HG03196 (cell line): ENCODE data around the gene BPIFB6.

Experiments
- ATAC-seq: cut with Tn5 transposase; IDR thresholded peaks from one replicate; pipeline ENCODE4 v1.9.1; 2021; ENCODE audit not compliant: unreplicated experiment

Gene BPIFB6

GRCh38 chr20:33059741-33060390 lies 28.4 kb downstream of the BPIFB6 start:
- ATAC-seq: no peak

DNA sequence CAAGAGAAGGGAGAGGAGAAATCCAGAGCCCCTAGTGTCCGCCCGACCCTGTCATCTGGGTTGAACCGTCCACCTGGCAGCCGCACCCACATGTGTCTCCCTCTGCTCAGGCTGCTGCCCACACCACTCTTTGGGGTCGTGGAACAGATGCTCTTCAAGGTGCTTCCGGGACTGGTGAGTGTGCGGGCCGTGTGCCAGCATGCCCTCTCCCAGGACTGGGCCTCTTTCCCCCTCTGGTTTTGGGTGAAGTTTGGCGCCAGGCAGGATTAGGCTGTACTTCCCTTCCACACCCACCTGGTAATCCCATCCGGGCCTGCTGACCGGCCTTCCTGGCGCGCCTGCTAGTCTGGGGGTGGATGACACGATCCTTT lies 30.2 kb downstream of the BPIFB6 start:
- no peak for ATAC-seq

GRCh38 chr20:33062105-33062824 lies 30.8 kb downstream of the BPIFB6 start:
- ATAC-seq: no peak

DNA sequence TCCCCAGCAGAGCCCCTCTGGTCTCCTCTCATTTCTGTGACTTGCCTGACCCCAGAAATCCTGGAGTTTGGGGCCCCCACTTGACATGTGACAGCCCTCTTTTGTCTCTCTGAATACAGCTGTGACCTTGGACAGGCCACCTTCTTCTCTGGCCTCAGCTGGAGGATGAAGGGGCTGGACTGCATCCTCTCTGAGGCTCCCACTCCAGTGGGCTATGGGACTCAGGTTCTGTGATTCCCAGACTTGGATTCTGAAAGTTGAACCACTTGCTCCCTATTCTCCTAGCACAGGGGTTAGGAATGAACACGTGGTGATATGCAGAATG lies 31.3 kb downstream of the BPIFB6 start:
- ATAC-seq: no peak

DNA sequence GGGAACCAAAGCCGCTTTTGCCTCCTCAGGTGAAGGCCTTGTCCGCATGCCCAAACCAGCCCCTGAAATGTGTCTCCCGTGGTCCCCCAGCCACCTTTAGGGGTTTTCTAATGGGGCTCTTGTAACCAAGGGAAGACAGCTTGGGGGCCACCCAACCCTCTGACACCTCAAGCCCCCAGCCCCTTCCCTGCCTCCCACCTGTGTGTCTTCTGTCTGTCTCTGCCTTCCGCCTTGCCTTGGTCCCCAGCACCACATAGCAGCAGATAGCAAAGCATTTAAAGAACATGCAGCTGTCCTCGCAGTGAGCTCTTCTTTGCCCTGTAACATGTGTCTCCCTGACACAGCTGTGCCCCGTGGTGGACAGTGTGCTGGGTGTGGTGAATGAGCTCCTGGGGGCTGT lies 31.8 kb downstream of the BPIFB6 start:
- ATAC-seq: no peak

GRCh38 chr20:33064572-33065287 lies 33.3 kb downstream of the BPIFB6 start:
- no peak for ATAC-seq

GRCh38 chr20:33065785-33066184 lies 34.3 kb downstream of the BPIFB6 start:
- ATAC-seq: no peak

GRCh38 chr20:33067806-33068205 lies 36.4 kb downstream of the BPIFB6 start:
- no peak for ATAC-seq

GRCh38 chr20:33068251-33068939 lies 36.9 kb downstream of the BPIFB6 start:
- no peak for ATAC-seq

GRCh38 chr20:33069673-33070072 lies 38.2 kb downstream of the BPIFB6 start:
- ATAC-seq: no peak

- ATAC-seq: no peak
These were observed 38.9 kb downstream of the BPIFB6 start for GRCh38 chr20:33070111-33071053.

GRCh38 chr20:33071198-33071597 lies 39.8 kb downstream of the BPIFB6 start:
- no peak for ATAC-seq

- no peak for ATAC-seq
These were observed 40.9 kb downstream of the BPIFB6 start for GRCh38 chr20:33072362-33072761.

GRCh38 chr20:33072813-33073212 lies 41.4 kb downstream of the BPIFB6 start:
- no peak for ATAC-seq

DNA sequence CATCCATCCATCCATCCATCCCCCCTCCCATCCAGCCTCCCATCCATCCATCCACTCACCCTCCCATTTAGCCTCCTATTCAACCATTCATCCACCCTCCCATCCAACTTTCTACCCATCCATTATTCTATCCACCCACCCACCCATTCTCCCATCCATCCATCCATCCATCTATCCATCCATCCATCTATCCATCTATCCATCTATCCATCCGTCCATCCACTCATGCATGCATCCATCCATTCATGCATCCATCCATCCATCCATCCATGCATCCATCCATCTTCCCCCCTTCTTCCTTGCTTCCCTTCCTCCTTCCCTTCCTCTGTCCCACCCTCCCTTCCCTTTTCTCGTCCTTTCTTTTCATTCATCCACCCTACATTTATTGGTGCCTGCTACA lies 43.2 kb downstream of the BPIFB6 start:
- ATAC-seq: no peak

GRCh38 chr20:33075281-33075680 lies 43.8 kb downstream of the BPIFB6 start:
- ATAC-seq: no peak

DNA sequence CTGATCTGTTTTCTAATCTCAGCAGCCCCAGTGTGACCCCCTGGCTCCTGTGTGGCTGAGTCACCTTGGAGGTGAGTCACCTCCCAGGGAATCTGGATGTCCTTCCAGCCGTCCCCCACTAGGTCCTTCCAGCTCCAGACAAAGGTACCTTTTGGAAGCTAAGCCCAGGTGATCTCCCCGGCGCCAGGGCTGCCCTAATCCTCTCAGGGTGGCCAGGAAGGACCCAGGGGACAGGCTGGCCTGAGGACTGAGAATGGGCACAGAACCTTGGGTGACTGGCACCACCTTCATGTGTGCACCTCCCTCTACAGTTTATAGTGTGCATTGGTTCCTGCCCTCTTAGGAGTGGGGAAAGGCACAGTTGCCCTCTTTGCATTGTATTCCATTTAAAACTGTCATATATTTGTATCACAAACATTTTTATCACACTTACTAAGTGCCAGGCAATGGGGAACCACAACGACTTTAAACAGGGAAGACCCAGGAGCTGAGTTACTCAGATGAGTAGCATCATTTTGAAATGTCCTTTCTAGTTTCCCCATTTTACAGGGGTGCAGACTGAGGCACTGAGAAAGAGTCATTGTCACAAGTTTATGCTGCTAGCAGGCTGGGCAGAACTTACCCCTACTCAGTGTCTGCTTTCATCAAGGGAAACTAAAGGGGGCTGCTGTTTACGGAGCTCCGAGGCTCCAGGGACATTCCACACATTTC lies 45.4 kb downstream of the BPIFB6 start:
- ATAC-seq: no peak

DNA sequence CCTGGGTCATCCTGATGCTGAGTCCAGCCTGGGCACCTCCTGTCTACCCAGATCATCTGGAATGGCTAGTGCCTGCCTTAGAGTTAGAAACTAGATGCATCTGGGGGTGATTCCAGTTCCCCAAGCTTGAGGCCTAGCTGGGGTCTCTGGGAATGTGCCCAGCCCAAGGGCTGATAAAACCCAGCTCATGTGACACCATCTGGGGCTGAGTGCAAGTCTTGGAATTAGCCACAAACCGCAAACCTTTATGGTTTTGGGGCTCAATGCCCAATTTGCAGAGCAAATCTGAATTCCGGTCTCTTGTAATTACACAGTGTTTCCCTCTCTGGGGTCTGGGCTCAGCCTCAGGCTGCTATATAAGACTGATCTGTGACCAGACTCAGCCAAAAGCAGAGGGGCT lies 47.8 kb downstream of the BPIFB6 start, which contains the start of gene BPIFB4:
TSS of gene BPIFB4 (plus strand) at position 385 of the 400 bp plus-strand sequence. CDS start 1,884 bp downstream, outside the sequence.
- ATAC-seq: no peak

DNA sequence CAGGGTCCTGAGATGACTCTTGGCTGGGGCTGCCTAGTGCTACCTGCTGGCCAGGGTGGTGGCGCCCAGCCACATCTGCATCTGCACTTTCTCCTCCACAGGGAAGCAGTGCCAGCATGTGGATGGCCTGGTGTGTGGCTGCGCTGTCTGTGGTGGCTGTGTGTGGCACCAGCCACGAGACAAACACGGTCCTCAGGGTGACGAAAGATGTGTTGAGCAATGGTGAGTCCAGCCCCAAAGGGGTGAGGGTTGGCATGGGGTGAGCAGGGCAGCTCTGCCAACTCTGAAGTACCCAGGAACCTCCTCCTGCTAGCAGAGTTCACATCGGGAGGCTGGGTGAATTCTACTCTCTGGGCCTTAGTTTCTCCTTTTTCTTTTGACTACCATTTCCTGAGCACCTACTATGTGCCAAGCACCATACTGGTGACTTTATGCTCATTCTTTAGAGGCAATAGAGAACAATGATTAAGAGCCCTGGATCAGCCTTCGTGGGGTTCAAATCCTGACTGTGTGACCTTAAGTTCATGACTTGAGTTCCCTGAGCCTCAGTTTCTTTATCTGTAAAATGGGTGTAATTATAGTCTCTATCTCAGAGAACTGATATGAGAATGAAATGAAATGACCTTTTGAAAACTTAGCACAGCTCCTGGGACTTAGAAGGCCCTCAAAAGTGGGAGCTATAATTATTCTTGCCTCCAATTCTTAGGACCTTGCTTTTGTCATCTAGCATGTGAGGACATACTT lies 50.1 kb downstream of the BPIFB6 start:
- no peak for ATAC-seq
